ENCODE measurements around the gene LTBP3. TPM values are rescaled to one million over a fixed set of nuclear protein-coding genes. Genes with fewer than 3 reads are reported as not detected.

Gene LTBP3
- total and polyA plus RNA-seq, 9 of the 15 experiments (the other 6 are each of a cell fraction or from before 2014, with no cell fraction given): 0.06 to 20.5 (median 4.8) TPM

- TF ChIP-seq NCOA1 (IDR thresholded peaks at IDR 0.05; ENCODE audit: low read depth): no peak
- TF ChIP-seq ZNF785 (CRISPR knock-in tag; IDR thresholded peaks at IDR 0.05): no peak
- TF ChIP-seq ADNP (tag; IDR thresholded peaks at IDR 0.05): no peak
- TF ChIP-seq, protein P1, sequence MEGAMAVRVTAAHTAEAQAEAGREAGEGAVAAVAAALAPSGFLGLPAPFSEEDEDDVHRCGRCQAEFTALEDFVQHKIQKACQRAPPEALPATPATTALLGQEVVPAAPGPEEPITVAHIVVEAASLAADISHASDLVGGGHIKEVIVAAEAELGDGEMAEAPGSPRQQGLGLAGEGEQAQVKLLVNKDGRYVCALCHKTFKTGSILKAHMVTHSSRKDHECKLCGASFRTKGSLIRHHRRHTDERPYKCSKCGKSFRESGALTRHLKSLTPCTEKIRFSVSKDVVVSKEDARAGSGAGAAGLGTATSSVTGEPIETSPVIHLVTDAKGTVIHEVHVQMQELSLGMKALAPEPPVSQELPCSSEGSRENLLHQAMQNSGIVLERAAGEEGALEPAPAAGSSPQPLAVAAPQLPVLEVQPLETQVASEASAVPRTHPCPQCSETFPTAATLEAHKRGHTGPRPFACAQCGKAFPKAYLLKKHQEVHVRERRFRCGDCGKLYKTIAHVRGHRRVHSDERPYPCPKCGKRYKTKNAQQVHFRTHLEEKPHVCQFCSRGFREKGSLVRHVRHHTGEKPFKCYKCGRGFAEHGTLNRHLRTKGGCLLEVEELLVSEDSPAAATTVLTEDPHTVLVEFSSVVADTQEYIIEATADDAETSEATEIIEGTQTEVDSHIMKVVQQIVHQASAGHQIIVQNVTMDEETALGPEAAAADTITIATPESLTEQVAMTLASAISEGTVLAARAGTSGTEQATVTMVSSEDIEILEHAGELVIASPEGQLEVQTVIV (CRISPR knock-in tag; IDR thresholded peaks at IDR 0.05; ENCODE audit: borderline replicate concordance): no peak
- TF ChIP-seq NR2C1 (IDR thresholded peaks at IDR 0.05): no peak
- TF ChIP-seq NR2C1 (tag; IDR thresholded peaks at IDR 0.05): no peak
- TF ChIP-seq U2AF1 (optimal IDR thresholded peaks at IDR 0.05; ENCODE audit: low read depth, low read length): no peak
- no peak for TF ChIP-seq NFE2L1 (tag; IDR thresholded peaks at IDR 0.05; ENCODE audit: borderline replicate concordance, low read depth)
- no peak for TF ChIP-seq ZNF239 (CRISPR knock-in tag; IDR thresholded peaks at IDR 0.05)
- TF ChIP-seq ZBTB26 (CRISPR knock-in tag; IDR thresholded peaks at IDR 0.05): no peak; the same call in 1 of the 2 replicates
- no peak; the same call in 1 of the 2 replicates for TF ChIP-seq CREM (IDR thresholded peaks at IDR 0.05; ENCODE audit: low read depth)
- no peak for TF ChIP-seq ZNF24 (IDR thresholded peaks at IDR 0.05)
- TF ChIP-seq TCFL5 (CRISPR knock-in tag; conservative IDR thresholded peaks at IDR 0.05): no peak
- TF ChIP-seq FOS (IDR thresholded peaks at IDR 0.05; ENCODE audit: extremely low read depth, insufficient read length): no peak
- no peak for TF ChIP-seq SMARCA4 (IDR thresholded peaks at IDR 0.05)
- no peak for TF ChIP-seq GABPB1 (CRISPR knock-in tag; IDR thresholded peaks at IDR 0.05)
- TF ChIP-seq ZNF444 (CRISPR knock-in tag; IDR thresholded peaks at IDR 0.05): no peak
- no peak for TF ChIP-seq TARDBP (IDR thresholded peaks at IDR 0.05)
- peak; percentile 96; the same call in 1 of the 2 replicates for TF ChIP-seq HDGF (IDR thresholded peaks at IDR 0.05)
- no peak for TF ChIP-seq DMBX1 (CRISPR knock-in tag; IDR thresholded peaks at IDR 0.05; ENCODE audit: borderline replicate concordance)
- no peak for TF ChIP-seq MAFF (IDR thresholded peaks at IDR 0.05; ENCODE audit: low read length)
- no peak for TF ChIP-seq IFI16 (CRISPR knock-in tag; IDR thresholded peaks at IDR 0.05)
- no peak for TF ChIP-seq NFE2 (IDR thresholded peaks at IDR 0.05; ENCODE audit: low read depth)
- TF ChIP-seq ZNF507 (tag; conservative IDR thresholded peaks at IDR 0.05): no peak
- TF ChIP-seq ZNF561 (CRISPR knock-in tag; conservative IDR thresholded peaks at IDR 0.05): no peak
- TF ChIP-seq ZNF146 (CRISPR knock-in tag; IDR thresholded peaks at IDR 0.05; ENCODE audit: unreplicated experiment): no peak
- TF ChIP-seq FIP1L1 (IDR thresholded peaks at IDR 0.05; ENCODE audit: low read depth, low read length, poor library complexity, severe bottlenecking): no peak
Measured at GRCh38 chr11:65575568-65576231, 17.5 kb upstream of the LTBP3 start, which contains the start of gene EHBP1L1 (continued).
